Activated CD4-positive, alpha-beta T cell treated with anti-CD3 and anti-CD28 coated beads, Interleukin-2, Interleukin-4, amounts not matched to agents 100 ng/mL and 50 ng/mL, durations not matched to agents 16 hours and 8 hours (primary cell): ENCODE measurements around the gene ETV3L.
A peak's percentile ranks its signal among the peaks of the same experiment; 100 is the strongest.
"Not testable (repeated sequence)": the region's sequence is repeated elsewhere in the genome, so short reads cannot be mapped to it uniquely, and the experiment has no call there.

Source experiments
- DNase-seq: peaks from one replicate; pipeline ENCODE4 v3.0.0-alpha.2; 2020; ENCODE audit warnings: low spot score

ETV3L gene

GRCh38 chr1:157077394-157077793 lies 22.2 kb downstream of the ETV3L start:
- DNase-seq, result no peak

DNA sequence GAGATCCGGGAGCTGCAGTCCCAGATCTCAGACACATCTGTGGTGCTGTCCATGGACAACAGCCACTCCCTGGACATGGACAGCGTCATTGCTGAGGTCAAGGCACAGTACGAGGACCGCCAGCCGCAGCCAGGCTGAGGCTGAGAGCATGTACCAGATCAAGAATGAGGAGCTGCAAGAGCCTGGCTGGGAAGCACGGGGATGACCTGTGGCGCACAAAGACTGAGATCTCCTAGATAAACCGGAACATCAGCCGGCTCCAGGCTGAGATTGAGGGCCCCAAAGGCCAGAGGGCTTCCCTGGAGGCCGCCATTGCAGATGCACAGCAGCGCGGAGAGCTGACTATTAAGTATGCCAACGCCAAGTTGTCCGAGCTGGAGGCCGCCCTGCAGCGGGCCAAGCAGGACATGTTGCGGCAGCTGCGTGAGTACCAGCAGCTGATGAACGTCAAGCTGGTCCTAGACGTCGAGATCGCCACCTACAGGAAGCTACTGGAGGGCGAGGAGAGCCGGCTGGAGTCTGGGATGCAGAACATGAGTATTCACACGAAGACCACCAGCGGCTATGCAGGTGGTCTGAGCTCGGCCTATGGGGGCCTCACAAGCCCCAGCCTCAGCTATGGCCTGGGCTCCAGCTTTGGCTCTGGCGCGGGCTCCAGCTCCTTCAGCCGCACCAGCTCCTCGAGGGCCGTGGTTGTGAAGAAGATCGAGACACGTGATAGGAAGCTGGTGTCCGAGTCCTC lies 25.5 kb downstream of the ETV3L start:
- peak; percentile 31 for DNase-seq

GRCh38 chr1:157069601-157070000 lies 30.0 kb downstream of the ETV3L start:
- DNase-seq, result no peak

DNA sequence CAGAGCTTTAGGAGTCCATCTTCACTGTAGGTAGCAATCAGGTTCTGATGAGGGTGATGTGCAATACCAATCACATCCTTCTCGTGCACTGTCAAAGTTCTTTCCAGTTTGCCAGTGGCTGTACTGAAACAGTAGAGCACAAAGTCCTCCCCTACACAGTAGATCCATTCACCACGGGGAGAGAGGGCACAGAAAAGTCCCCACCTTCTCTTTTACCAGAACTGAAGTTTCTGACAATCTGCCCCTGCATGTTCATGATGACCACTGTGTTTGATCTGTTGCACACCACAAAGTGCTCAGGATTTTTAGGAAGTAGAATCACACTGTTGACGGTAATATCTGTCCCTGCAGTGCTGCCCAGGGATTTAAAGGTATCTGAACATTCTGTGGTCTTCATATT lies 40.4 kb downstream of the ETV3L start:
- not testable (repeated sequence) for DNase-seq

GRCh38 chr1:157056269-157056668 lies 43.3 kb downstream of the ETV3L start:
- DNase-seq, result no peak

- DNase-seq, result not testable (repeated sequence)
These were observed 43.9 kb downstream of the ETV3L start for GRCh38 chr1:157055729-157056128.

DNA sequence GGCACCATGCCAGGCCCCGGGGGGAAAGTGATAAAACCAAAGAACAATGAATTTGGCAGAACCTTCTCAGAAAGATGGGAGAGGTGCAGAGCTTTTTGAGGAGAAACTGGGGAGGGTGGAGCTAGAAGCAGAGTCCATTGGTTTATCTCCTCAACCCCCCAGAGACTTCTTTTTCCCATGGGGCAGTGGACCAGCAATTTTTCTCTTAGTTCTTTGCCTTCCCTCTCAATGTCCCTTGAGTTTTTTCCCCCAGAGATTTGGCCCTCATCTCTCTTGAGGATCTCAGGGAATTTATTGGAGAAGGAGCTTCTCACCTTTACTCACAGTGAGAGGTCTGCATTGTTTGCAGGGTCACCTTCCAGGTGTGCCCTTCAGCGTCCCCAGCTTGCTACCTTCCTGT lies 48.8 kb downstream of the ETV3L start:
- no peak for DNase-seq

DNA sequence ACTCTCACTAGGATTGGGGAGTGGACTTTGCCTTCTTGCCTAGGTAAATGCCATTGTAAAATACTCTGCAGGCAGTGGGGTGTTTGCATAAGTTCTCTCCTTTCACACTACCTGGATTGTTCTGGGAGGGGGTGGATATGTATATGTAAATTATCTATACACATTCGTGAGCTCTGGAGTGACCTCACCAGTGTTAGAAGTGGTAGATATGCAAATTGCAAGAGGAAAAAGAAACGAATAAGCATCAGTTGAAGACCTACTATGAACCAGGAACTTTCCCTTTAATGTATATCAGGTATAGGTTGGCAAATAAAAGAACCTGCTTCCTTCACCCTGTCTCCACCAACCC lies 52.6 kb downstream of the ETV3L start:
- no peak for DNase-seq

DNA sequence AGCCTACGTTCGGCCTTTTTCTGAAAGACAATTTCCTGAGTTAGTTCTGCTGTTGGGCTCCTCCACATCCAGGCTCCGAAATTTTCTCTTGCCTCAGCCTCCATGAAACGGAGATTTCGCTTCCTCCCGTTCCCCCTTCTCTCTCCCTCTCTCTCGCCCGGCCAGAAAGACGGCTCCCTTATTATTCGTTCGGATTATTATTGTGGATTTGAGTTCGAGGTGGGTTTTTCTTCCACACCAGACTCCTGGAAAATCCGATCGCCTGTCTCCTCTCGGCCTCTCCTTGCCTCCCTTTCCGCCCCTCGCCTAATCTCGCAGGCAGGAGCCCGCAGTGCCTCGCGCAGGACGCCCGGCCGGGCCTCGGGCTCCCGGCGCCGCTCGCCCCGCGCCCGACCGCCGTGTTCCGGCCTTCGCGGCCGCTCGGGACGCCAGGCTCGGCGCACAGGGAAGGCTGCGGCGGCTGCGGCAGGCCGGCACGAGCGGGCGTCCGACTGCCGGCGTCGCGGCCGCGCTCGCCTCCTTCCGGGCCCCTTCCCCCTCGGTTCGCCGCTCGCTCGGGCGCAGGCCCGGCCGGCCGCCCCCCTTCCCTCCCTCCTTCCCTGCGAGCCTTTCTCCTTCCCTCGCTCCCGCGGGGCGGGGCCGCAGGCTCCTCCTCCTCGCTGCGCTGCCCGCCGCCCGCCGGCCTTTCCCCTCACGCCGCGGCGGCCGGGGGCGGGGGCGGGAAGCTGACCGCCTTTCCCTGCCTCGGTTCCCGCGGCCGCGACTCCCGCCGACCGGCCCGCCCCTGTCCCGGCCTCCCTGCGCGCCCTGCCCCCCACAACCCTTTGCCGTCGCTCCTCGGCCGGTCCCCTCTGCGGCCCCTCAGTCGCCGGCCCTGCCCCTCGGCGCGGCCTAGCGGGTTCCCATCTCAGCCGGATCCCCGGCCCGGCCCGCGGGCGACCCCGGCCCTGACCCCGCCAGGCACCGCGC lies 54.1 kb downstream of the ETV3L start, which contains the start of gene ARHGEF11:
ARHGEF11 (minus strand) TSS at position 493 of the 969 bp plus-strand sequence. CDS start 1,412 bp downstream, outside the sequence.
- DNase-seq, result peak; percentile 6

GRCh38 chr1:157044326-157044725 lies 55.3 kb downstream of the ETV3L start:
- DNase-seq, result no peak

GRCh38 chr1:157043685-157044084 lies 55.9 kb downstream of the ETV3L start:
- no peak for DNase-seq

DNA sequence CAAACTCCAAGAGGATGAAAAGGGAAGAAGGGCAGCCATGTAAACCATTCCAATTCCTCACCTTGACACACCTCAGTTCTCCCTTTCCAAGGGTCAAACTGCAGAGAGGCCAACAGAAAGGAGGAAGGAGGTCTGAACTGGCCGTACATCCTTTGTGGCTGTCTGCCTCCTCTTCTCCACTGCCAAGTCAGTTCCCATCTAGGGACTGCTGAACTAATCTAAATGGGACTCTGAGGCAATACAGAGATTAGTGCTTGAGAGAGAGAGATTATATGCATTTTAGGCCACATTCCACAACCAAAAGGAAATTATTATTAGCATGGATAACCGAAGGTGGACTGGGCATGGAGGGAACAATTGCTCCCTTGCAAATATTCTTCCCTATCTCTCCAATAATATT lies 56.8 kb downstream of the ETV3L start:
- DNase-seq, result no peak
